ENCODE measurements around the gene PRR5.

DNA sequence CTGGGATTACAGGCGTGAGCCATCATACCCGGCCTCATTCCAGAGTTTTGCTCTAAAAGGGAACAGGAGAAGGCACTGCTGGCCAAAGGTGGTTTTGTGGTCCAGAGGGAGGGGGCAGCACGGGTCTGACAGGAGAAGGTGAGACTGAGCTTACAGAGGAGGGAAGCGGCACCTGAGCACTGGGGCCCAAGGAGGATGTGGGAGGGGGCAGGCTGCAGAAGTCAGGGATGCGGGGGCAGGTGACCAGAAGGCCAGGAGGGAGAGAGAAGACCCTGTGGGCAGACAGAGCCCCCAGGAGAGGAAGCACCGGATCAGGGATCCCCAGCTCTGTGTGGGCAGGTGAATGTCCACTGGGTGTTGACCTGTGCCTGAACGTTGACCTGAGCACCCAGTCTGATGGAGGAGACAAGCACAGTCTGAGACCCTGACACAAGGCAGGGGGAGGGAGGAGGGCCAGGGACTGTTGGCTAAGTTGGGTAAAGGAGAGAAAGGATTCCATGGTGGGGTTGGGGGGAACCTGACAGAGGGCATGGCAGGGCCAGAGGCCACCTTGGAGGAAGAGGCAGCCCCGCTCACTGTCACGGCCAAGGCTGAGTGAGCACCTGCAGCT, 12.0 kb upstream of the PRR5 start:
- TF ChIP-seq, protein P1, sequence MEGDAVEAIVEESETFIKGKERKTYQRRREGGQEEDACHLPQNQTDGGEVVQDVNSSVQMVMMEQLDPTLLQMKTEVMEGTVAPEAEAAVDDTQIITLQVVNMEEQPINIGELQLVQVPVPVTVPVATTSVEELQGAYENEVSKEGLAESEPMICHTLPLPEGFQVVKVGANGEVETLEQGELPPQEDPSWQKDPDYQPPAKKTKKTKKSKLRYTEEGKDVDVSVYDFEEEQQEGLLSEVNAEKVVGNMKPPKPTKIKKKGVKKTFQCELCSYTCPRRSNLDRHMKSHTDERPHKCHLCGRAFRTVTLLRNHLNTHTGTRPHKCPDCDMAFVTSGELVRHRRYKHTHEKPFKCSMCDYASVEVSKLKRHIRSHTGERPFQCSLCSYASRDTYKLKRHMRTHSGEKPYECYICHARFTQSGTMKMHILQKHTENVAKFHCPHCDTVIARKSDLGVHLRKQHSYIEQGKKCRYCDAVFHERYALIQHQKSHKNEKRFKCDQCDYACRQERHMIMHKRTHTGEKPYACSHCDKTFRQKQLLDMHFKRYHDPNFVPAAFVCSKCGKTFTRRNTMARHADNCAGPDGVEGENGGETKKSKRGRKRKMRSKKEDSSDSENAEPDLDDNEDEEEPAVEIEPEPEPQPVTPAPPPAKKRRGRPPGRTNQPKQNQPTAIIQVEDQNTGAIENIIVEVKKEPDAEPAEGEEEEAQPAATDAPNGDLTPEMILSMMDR (conservative IDR thresholded peaks at IDR 0.05 in 1 of 2, IDR thresholded peaks at IDR 0.05 in 1 of 2; ENCODE audit: low read depth in 1 of 2, low read length in 2 of 2) = no peak
- TF ChIP-seq EZH2 (IDR thresholded peaks at IDR 0.05; ENCODE audit: low read length, missing control alignments) = no peak
